ENCODE data around the gene TTLL1.

The TTLL1 gene

DNA sequence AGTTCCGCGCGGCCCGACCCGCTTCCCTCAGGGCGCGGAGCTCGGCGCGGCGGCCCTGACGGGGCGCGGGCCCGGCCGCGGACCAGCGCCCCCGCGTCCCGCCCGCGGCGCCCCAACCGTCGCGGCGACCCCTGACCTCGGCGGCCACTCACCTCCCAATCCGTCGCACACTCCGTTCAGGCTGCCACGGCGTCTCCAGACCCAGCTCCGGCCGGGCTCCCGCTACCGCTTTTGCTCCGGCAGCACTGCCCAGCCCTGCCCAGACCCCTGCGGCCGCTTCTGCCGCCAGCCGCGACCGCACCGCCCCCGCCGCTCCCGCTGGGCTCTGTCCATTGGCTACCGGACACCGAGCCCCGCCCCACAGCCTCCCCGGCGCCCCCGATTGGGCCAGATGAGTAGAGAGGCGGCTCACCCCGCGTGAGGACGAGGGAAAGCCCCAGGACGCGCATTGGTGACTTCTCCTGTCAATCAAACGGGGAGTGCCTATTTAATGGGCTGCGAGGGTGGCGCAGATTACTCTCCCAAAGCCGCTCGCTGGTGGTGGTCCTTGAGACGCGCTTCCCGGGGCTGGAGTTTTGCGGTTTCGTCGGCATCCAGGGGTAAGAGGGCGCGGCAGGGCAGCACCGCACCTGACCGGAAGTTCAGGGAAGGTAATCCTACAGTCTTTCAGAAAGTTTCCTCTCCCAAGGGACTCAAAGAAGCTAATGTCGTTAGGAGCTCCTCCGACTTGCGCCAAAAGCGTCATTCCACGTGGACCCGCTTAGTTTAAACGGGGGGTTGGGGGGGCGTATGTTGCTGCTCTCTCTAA lies 74.1 kb downstream of the TTLL1 start, which contains the start of gene PACSIN2:
Gene PACSIN2, minus strand, starts transcription at position 281 of the 808 bp plus-strand sequence. CDS start 103,069 bp downstream, outside the sequence.
- in situ Hi-C loops (cut with HindIII; ENCODE audit: low sequenced_read_pairs) = no loop called here

DNA sequence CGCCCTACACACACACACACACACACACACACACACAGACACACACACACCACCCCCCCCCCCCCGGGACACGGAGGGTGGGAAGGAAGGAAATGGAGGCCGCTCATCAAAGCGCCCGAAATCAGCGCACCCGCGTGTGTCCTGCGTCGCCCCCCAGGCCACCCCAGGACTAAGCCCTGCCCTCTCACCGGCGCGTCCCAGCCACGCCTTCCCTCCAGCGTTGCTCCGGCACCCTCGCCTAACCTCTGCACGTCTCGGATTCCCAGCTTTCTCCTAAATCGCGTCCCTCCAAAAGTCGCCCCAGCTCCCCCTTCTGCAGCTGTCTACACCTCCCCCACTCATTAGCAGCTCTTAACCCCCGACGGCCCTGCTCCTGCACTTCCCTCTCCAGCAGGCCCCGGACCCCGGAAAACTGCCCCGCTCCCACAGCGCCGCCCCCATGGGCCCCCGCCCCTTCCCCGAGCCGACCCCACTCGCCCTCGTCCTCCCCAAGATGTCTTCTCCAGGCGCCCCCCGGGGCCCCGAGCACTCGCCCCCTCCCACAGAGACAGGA lies 74.8 kb downstream of the TTLL1 start:
- in situ Hi-C loops (cut with HindIII; ENCODE audit: low sequenced_read_pairs) = no loop called here

DNA sequence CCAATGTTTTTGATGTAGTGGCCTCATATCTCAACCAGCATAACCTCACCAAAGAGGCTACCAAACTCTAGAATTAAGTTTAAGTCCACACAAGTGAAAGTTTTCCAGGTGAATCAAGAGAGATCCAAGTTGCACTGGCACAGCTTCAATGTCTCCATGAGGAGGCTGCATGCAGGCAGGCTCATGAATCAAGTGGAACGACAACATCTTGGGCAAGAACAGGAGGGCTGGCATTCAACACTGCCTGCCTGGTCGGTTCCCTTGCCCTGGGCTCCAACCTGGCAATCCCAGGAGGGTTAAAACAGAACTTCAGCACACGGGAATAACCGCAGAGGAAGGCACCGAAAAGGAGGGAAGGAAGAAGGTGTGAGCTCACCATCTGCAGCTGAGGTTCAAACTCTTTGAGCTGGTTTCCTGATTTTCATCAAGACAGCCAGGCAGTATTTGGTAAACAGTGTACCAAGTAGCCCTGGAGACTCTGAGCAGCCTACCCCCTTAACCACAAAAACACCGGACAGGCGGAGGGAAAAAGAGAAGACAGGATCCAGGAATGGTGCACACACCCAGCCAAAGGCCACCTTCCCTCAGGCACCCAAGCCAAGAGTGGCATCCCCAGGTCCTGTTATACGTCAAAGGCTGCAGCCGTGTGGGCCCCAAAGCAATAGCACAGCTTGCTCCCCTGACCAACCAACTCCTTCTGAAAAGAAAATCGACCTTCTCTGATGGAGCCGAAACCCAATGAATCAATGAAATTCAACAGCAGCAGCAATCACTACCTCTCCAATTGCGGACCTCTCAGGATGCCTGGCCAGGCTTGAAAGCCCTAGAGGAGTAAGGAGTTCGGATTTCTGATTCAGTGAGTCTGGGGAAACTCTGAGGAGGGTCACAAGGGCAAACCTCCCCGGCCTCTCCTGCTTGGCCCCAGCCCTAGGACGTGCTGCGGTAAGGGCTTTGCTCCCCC lies 75.6 kb downstream of the TTLL1 start:
- in situ Hi-C loops (cut with HindIII; ENCODE audit: low sequenced_read_pairs) = no loop called here

DNA sequence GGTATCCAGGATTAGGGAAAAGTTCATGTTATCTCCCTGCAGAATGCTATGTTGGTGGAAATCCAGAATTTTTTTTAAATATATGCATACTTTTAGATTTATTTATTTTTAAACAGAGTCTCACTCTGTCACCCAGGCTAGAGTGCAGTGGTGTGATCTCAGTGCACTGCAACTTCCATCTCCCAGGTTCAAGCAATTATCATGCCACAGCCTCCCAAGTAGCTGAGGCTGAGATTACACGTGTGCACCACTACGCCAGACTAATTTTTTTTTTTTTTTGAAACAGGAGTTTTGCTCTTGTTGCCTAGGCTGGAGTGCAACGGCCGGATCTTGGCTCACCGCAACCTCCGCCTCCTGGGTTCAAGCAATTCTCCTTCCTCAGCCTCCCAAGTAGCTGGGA lies 76.8 kb downstream of the TTLL1 start:
- in situ Hi-C loops (cut with HindIII; ENCODE audit: low sequenced_read_pairs) = no loop called here

DNA sequence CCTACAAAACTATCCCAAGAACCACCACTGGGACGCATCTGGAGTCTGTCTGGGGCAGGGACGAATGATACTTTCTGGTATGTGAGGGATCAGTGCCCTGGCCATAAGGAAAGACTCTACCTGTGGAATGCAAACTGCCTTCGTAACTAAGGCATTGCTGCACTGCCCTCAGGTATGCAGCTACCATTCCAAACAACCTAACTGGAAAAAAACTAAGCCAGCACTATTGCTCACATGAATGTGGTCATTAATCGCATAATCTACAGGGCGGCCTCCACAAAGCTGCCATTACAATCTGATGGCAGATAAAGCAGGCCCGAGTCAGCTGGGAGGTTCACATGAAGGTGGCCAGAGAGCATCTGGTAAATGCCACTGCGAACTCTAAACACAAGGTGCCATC lies 78.1 kb downstream of the TTLL1 start:
- in situ Hi-C loops (cut with HindIII; ENCODE audit: low sequenced_read_pairs) = no loop called here

DNA sequence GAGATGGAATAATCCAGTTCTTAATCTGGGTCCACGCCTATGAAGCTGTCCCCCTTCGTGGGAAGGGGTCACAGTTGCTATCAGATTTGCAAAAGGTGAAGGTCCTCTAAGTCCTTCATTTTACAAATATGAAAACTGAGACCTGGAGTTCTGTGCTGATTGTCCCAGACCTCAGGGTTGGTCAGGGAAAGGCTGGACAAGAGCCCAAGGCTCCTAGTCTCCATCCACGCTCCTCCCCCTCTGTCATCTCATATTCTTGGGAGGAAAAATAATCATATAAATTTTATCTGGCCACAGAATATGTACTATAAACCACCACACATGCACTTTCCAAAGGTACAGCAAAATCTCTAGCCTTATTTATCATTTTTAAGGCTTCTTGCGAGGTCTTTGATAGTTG lies 79.7 kb downstream of the TTLL1 start:
- in situ Hi-C loops (cut with HindIII; ENCODE audit: low sequenced_read_pairs) = no loop called here

DNA sequence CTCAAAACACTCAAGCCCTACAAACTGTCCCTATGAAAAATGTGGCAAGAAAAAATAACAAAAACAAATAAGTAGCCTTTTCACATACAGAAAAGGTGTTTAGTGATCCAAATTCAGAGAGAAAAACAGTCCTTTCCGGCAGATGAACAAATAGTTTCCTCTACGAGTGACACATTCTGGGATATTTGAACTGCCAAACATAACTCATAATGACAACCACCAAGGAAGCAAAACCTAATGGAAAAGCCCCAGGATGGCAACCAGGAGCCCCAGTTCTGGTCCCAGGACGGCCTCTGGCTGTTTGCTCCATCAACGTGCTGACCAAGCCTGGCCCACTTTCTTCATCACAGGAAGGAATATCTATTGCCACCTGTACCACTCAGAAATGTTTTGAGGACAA lies 80.3 kb downstream of the TTLL1 start:
- in situ Hi-C loops (cut with HindIII; ENCODE audit: low sequenced_read_pairs) = no loop called here

DNA sequence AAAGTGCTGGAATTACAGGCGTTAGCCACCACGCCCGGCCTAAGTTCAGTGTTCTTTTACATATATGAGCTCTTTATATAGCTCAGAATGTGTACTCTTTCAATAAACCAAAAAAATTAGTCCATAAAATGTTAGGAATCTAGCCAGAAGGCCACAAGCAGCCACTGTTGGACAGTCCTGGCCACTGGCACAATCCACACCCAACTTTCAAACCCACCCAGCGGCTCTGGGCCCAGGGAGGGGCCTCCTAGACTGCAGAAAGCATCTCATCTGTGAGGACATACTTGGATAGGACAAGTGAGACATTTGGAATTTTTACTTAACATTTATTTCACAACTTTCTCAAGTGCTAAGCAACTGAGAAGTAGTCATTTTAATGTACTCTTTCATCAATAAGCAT lies 80.7 kb downstream of the TTLL1 start:
- in situ Hi-C loops (cut with HindIII; ENCODE audit: low sequenced_read_pairs) = no loop called here

DNA sequence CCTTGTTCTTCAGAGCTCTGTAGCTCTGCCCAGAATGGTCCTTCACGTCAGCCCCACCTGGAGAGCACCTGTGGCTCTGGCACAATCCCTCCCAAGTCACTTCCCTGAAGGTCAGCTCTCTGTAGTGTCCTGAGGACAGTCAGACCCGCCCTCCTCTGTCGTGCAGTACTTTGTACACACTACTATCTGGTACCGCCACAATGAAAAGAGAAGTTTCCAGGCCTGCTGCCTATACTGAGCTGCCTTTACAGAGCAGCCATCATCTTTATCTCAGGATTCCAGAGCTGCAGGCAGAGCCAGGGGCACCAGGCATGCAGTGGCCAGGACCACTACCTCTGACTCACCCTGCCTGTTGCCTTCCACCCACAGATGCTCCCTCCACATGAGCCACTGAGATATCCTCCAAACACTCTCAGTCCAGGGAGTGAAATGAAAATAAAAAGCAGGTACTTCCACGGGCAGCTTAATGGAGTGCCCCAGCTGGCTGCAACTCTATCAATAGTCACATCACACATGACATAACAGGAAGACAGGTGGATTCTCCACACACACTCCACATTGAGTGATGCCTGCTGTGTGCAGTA lies 81.6 kb downstream of the TTLL1 start:
- in situ Hi-C loops (cut with HindIII; ENCODE audit: low sequenced_read_pairs) = no loop called here

DNA sequence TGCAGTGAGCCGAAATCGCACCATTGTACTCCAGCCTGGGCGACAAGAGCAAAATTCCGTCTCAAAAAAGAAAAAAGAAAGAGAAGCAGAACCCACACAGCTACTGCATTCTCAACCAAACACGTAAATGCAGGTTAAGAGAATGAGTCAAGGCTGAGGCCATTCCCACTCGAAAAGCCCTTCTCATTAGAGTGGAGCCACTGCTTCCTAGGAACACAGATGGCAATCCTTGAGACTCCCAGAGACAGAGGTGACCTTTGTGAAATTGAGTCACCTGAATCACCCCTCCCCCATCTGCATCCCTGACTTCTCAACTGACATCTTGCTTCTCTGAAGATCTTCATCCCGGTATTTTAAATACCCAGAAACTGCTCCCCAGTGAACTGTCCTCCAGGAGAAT lies 82.4 kb downstream of the TTLL1 start:
- in situ Hi-C loops (cut with HindIII; ENCODE audit: low sequenced_read_pairs) = no loop called here

DNA sequence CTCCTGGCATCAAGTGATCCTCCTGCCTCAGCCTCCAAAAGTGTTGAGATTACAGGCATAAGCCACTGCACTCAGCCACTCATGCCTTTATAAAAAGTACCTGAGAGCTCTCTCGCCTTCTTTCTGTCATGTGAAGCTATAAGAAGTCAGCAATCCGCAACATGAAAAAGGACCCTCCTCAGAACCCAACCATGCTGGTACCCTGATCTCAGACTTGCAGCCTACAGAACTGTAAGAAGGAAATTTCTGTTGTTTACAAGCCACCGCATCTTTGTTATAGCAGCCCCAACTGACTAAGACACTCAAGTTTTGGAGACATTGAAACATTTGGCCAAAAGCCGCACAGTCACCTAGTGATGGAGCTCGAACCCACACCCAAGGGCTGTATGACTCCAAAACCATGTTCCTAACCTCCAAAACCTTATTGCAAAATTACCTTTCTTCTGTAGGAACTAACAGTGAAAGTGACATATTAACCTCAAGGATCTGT lies 83.1 kb downstream of the TTLL1 start:
- in situ Hi-C loops (cut with HindIII; ENCODE audit: low sequenced_read_pairs) = no loop called here

DNA sequence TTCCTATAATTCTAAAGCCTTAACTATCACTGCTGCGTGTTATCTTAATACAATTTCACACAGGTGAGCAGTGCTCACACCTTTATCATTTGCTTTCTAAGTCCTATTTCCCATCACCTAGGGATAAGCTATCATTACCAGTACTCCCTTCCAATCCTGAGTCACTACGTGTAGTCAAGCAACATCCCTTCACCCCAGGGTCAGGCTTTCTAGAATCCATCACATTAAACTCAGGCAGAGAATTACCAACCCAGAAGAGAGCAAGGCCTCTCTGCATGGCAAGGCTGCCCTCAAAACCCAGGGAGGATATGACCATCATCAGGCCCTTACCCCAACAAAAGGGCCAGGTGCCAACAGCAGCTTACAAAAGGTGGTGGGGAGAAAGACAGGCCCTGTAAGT lies 84.1 kb downstream of the TTLL1 start:
- in situ Hi-C loops (cut with HindIII; ENCODE audit: low sequenced_read_pairs) = no loop called here

DNA sequence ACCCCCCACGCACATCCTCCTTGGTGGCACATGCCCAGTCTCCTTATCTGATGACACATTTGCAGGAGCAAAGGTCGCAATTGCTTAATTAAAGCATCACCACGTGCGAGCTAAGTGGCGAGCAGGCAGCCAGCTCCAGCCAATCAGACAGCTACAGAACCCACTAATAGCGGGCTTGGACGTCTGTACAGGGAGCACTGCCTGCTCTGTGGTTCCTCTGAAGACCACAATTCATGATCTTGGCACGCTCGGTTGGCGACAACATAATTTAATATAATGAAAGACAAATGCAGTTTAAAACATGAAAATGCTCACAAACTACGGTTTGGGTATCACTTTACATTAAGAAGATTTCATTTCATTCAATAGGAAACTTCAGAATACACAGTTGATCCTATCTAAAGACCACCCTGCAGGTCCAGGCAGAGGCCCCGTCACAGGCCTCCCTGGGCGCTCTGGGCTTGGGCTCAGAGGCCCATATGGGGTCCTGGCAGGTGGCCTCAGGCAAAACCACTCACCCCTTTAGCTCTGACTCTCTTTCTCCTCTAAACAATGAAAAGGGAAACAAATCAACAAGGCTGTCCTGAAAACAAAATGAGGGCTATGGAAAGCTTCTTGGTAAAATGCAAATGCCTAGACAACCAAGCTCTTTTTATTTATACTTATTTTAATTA lies 84.7 kb downstream of the TTLL1 start:
- in situ Hi-C loops (cut with HindIII; ENCODE audit: low sequenced_read_pairs) = no loop called here

DNA sequence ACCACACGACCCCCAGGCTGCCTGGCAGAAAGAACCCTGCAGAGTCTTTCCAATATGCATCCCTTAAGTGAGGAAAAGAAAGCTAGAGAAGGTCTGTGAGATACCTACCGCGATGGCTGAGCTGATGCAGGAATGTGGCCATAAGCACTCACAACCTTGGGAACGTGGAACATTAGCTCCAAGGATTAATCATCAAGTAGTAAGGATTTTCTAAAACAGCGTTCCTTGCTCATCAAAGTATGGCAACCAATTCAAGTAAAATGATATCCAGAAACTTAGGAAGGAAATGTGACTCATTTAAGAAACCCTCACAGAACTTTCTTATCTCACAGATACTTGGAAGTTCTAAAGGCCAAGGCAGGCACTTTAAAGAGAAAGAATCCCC lies 87.0 kb downstream of the TTLL1 start:
- in situ Hi-C loops (cut with HindIII; ENCODE audit: low sequenced_read_pairs) = no loop called here

DNA sequence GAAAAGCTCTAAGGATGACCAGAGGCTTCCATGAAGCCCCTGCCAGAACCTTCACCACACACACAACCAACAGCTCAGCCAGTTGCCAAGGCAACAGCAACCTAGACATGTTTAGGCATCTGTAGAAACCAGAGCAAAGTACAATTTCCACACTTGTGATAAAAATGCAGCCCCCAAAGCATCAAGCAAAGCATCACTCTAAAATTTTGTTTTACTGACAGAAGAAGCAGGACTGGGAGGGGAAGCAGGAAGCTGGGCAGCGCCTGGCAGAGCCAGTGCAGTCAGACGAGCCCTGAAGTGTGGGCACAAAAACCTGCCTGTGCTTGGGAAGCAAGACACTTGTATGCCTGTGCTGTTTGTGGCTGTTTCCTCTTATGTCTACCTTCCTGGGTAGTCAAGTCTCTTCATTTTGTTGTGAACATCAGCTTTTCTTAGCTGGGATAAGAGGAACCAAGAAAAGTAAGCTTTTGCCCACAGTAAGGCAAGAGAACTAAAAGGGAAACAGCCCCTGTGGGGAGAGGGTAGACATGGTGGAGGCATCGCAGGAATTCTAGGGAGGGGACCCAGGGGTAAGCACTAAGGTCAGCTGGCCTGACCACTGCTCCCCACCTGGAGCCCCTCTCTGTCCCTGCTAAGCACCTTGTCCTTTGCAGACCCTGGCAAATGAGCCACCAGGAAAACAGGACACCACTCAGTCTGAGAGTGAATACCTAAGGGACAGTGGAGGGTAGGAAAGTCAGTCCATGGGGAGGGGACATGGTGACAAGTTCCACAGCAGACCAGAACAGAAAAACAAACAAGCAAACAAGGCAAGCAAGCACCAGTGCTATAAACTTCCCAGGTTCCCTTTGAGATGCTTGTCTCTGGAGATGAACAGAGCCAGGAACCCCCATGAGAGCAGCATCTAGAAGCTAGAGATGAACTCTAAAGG lies 87.7 kb downstream of the TTLL1 start:
- in situ Hi-C loops (cut with HindIII; ENCODE audit: low sequenced_read_pairs) = no loop called here

DNA sequence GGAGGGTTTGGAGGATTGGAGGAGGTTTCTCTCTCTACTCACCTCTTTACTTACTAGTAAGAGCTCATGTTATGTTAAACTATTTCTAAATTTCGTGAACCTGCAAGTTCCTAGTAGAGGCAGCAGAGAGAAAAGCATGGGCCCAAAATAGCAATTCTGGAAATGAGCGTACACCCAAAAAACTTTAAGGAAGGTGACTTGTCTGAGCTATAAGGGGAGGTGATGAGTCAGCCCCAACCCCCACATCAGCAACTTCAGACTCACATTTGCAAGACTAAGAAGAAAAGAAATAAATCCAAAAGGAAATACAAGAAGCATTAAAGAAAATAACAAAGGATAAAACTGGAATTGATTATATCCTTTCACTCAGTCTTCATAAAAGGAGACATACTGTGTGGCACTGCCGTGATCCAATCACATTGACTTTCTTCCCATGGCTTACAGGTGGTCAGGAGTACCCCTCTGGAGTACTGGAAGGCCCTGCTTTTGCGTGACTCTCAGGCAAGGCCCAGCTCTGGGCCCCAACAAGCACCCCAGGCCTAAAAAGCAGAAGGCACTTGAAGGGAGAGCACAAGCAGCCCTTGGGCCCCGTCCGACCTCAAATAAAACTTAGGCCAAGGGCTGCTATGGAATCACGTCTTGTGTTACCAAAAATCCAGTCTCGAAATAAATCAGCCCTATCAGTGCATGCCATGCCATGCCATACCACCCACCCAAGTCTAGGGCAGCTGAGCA lies 88.6 kb downstream of the TTLL1 start:
- in situ Hi-C loops (cut with HindIII; ENCODE audit: low sequenced_read_pairs) = no loop called here

DNA sequence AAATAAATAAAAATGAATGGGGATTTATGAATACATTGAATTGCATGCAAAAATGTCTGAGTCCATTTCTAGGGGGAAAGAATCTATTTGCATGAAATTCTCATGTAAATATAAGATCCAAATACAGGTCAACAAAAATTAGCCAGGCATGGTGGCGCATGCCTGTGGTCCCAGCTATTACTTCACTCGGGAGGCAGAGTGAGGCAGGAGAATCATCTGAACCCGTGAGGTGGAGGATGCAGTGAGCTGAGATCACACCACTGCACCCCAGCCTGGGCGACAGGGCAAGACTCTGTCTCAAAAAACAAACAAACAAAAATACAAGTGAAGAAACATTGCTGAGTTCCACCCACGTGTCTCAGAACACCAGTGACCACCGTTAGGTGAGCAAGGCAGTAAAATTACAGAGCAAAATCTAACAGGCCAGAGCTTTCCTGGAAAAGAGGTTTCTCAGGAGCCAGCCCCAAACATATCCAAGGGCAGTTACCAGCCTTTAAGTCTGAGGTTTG lies 91.6 kb downstream of the TTLL1 start:
- in situ Hi-C loops (cut with HindIII; ENCODE audit: low sequenced_read_pairs) = no loop called here

DNA sequence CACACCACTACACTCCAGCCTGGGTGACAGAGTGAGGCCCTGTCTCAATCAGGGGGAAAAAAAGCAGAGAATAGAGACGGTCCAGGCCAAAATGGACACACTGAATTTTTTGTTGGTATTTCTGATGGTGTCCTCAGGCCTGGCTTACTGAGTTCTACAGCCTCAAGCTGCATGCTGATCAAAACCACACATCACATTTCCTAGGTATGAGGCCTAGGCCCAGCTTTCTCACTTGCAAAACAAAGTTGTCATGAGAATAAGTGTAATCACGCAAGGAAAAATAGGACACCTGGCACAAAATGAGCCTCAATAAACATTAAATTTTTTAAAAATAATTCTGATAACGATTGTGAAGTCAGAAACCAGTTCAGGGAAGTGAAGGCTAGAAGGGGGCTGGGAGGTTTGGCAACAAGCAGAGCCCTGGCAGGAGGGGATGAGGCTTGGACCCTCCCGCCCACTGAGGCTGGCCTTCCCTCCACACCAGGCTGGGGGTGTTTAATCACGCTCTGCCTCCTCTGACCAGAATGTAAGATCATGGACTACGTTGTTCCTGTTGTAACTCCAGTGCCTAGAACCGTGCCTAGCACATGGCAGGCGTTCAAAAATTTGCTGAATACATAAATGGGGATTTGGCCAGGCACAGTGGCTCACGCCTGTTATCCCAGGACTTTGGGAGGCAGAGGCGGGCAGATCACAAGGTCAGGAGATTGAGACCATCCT lies 92.4 kb downstream of the TTLL1 start:
- in situ Hi-C loops (cut with HindIII; ENCODE audit: low sequenced_read_pairs) = no loop called here

Data from DLD1 (cell line).